Left lung (tissue), 14 donors: Measurements from ENCODE around the gene OR7G1. TPM values are rescaled to one million over a fixed set of nuclear protein-coding genes. Genes with fewer than 3 reads are reported as not detected.

ENCODE experiments used
- ATAC-seq: fragments of 200-7000 bp; cut with Tn5 transposase; one replicate; pipeline ENCODE4 v1.9.1; 2020; ENCODE audit warnings: moderate library complexity
- DNase-seq, 4 donors: peaks; one replicate each; pipeline ENCODE4 v3.0.0-alpha.2; 2013 to 2020
- H3K27ac ChIP-seq, 2 donors: fragments of 200-600 bp; sonication (generic) in 1 of 2; one replicate each; pipeline versions ENCODE4 v1.5.0 to v1.8.0; 2020 to 2021
- H3K27me3 ChIP-seq, 2 donors: fragments of 200-600 bp; sonication (generic) in 1 of 2; one replicate each; pipeline versions ENCODE4 v1.5.0 to v1.8.0; 2020 to 2021
- H3K36me3 ChIP-seq, 2 donors: fragments of 200-600 bp; sonication (generic) in 1 of 2; one replicate each; pipeline versions ENCODE4 v1.5.0 to v1.8.0; 2020 to 2021
- H3K4me1 ChIP-seq, 2 donors: fragments of 200-600 bp; one replicate each; pipeline ENCODE4 v1.8.0; 2021
- H3K4me3 ChIP-seq, 2 donors: fragments of 200-600 bp; sonication (generic) in 1 of 2; one replicate each; pipeline versions ENCODE4 v1.5.0 to v1.8.0; 2020 to 2021; ENCODE audit warnings: mild to moderate bottlenecking in 1 of 2
- H3K9me3 ChIP-seq, 2 donors: fragments of 200-600 bp; sonication (generic) in 1 of 2; one replicate each; pipeline versions ENCODE4 v1.5.0 to v1.8.0; 2020 to 2021
- CTCF ChIP-seq, 2 donors: fragments of 200-600 bp; sonication (generic) in 1 of 2; IDR thresholded peaks; one replicate each; pipeline versions ENCODE4 v1.5.0 to v1.8.0; 2021; ENCODE audit warnings: antibody characterized with exemption in 2 of 2
- intact Hi-C, 2 donors: fragments of 100-400 bp; cut with DNase I; formaldehyde crosslinking; loops; one replicate each; pipeline versions ENCODE4 v1.11.2 to v1.14.2; 2022
- long read RNA-seq, 12 donors: library from polyadenylated mRNA in 2 of 12; unstranded in 2 of 12; transcript quantifications; one replicate each; pipeline ENCODE4 v2.0.0 and lab custom pipeline, GENCODE V29; 2019 to 2026
- polyA plus RNA-seq, 6 donors: library from polyadenylated mRNA; unstranded; fragments of 120-200 nt; gene quantifications; one replicate each; pipeline ENCODE4 v1.2.1, GENCODE V29; 2013; ENCODE audit not compliant: insufficient read length in 6 of 6
- total RNA-seq, 2 donors: library from RNA; stranded (reverse); fragmentation: NEBNext Ultra II Directional; extraction: Animal tissue kit (Norgen Biotek cat#: 25700); gene quantifications; one replicate each; pipeline ENCODE4 v1.2.1, GENCODE V29; 2021
- donor health status: DM: no; HTN: yes; CAD: no.
- donor health status: DM: no; HTN: no; CAD: no.

OR7G1 gene
- total RNA-seq (not detected), polyA plus RNA-seq (not detected)
- long read RNA-seq, donor 1: 0 reads
- long read RNA-seq, donor 2: 0 reads
- long read RNA-seq, donor 3: 0 reads
- long read RNA-seq, donor 4: 0 reads
- long read RNA-seq, donor 5: 0 reads
- long read RNA-seq, donor 6: 0 reads
- long read RNA-seq, donor 7: 0 reads
- long read RNA-seq, donor 8: 0 reads
- long read RNA-seq, donor 9: 0 reads
- long read RNA-seq, donor 10: 0 reads
- long read RNA-seq, donor 11: 0 reads
- long read RNA-seq, donor 12: 0 reads

GRCh38 chr19:9115307-9115813 is at the start of gene OR7G1:
OR7G1 (minus strand) TSS chr19:9115763; CDS start chr19:9115763, 0 bp downstream.
- intact Hi-C loops: no loop called here
- Histone ChIP-seq H3K4me3 (no peak within 1 kb of the TSS), H3K9me3 (no peaks in the 10 kb centered on the region), H3K27ac (no peak within 1 kb of the TSS), H3K4me1 (no peaks in the 10 kb centered on the region), H3K36me3 (no peaks in the 10 kb centered on the region), H3K27me3 (peaks cover 0 to 40% of the 10 kb centered on the region in 2 donors)
- ATAC-seq (no peak), DNase-seq (no peak)
- TF ChIP-seq CTCF (IDR thresholded peaks at IDR 0.05): no peak

GRCh38 chr19:9165261-9165660 is 49.7 kb upstream of the OR7G1 start:
- Histone ChIP-seq H3K27ac (no peak overlapping the region), H3K9me3 (peaks cover 0 to 29% of the 10 kb centered on the region in 2 donors), H3K4me3 (no peak overlapping the region), H3K36me3 (peaks cover 0 to 65% of the 10 kb centered on the region in 2 donors), H3K27me3 (no peaks in the 10 kb centered on the region), H3K4me1 (no peaks in the 10 kb centered on the region)
- DNase-seq (no peak), ATAC-seq (no peak)
- TF ChIP-seq CTCF (IDR thresholded peaks at IDR 0.05): no peak
- intact Hi-C loops: no loop called here

GRCh38 chr19:9161427-9161826 is 45.9 kb upstream of the OR7G1 start:
- DNase-seq: no peak
- H3K27me3 ChIP-seq: no peaks in the 10 kb centered on the region
- no peaks in the 10 kb centered on the region for H3K4me1 ChIP-seq
- no peak overlapping the region for H3K27ac ChIP-seq
- peaks cover 11 to 100% of the 10 kb centered on the region in 2 donors for H3K36me3 ChIP-seq
- peaks cover 0 to 45% of the 10 kb centered on the region in 2 donors for H3K9me3 ChIP-seq
- intact Hi-C loops: no loop called here
- H3K4me3 ChIP-seq: no peak overlapping the region
- ATAC-seq: no peak
- no peak for TF ChIP-seq CTCF (IDR thresholded peaks at IDR 0.05)

GRCh38 chr19:9159891-9160290 is 44.3 kb upstream of the OR7G1 start:
- Histone ChIP-seq H3K27ac (no peak overlapping the region), H3K36me3 (peaks cover 11 to 98% of the 10 kb centered on the region in 2 donors), H3K4me1 (no peaks in the 10 kb centered on the region), H3K4me3 (no peak overlapping the region), H3K9me3 (peaks cover 0 to 55% of the 10 kb centered on the region in 2 donors), H3K27me3 (no peaks in the 10 kb centered on the region)
- TF ChIP-seq CTCF (IDR thresholded peaks at IDR 0.05): no peak
- intact Hi-C loops: no loop called here
- ATAC-seq (no peak), DNase-seq (no peak)

- DNase-seq: no peak
- peaks cover 11 to 91% of the 10 kb centered on the region in 2 donors for H3K36me3 ChIP-seq
- no peaks in the 10 kb centered on the region for H3K27me3 ChIP-seq
- no peak overlapping the region for H3K4me3 ChIP-seq
- peaks cover 0 to 69% of the 10 kb centered on the region in 2 donors for H3K9me3 ChIP-seq
- no peak overlapping the region for H3K27ac ChIP-seq
- TF ChIP-seq CTCF (IDR thresholded peaks at IDR 0.05): no peak
- intact Hi-C loops: no loop called here
- no peak for ATAC-seq
- no peaks in the 10 kb centered on the region for H3K4me1 ChIP-seq
These were observed 40.7 kb upstream of the OR7G1 start for GRCh38 chr19:9156304-9156703.
